Keratinocyte (primary cell): ENCODE measurements around the gene GLP2R.

Experiments
- CTCF ChIP-seq, 3 experiments: IDR thresholded peaks in 1 of 3; conservative IDR thresholded peaks in 1 of 3; optimal IDR thresholded peaks in 1 of 3; 2 replicates in 2 of 3; 3 replicates in 1 of 3; pipeline versions ENCODE3 to v1.5.1; 2011; ENCODE audit warnings: low read length in 3 of 3, mild to moderate bottlenecking in 3 of 3, moderate library complexity in 2 of 3, control low read depth in 1 of 3, inconsistent platforms in 1 of 3; ENCODE audit not compliant: insufficient read depth in 2 of 3; ENCODE audit errors: extremely low read depth in 1 of 3
- EZH2 ChIP-seq: IDR thresholded peaks from one replicate; pipeline ENCODE4 v1.6.1; 2012; ENCODE audit warnings: inconsistent platforms, mild to moderate bottlenecking, low read length, moderate library complexity

GRCh38 chr17:9895923-9896322, 70.2 kb downstream of the GLP2R start:
- no peak for TF ChIP-seq CTCF (optimal IDR thresholded peaks at IDR 0.05 in 1 of 3, IDR thresholded peaks at IDR 0.05 in 1 of 3, conservative IDR thresholded peaks at IDR 0.05 in 1 of 3; ENCODE audit: extremely low read depth in 1 of 3, insufficient read depth in 2 of 3, low read length in 3 of 3)
- TF ChIP-seq EZH2, result no peak
